Measurements from ENCODE around the gene UBASH3B.

DNA sequence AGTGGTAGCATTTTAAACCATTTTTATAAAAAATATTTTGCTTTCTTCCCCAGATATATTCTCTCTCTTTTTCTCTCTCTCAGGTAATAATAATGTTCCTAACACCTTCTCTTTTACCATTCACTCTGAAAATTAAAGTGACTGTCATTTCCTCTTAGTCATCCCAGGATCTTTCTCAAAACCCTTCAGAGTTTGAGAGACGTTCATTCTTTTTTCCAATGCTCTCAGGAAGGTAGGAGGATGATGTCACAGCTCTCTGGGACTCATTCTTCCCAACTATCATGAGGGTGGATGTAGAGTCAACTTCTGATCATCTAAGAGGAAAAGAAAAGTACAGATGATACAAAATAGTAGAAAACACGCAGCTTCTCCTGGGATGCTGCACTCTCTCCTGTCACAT lies 122.6 kb downstream of the UBASH3B start:
- TF ChIP-seq CTCF (conservative IDR thresholded peaks at IDR 0.05; ENCODE audit: low read length) (no peak), EZH2phosphoT487 (IDR thresholded peaks at IDR 0.05; ENCODE audit: borderline replicate concordance, low read depth, low read length) (no peak)

Measured in OCI-LY7 (cell line).